Activated T-helper 2 cell treated with anti-CD3 and anti-CD28 coated beads, Interferon-gamma antibody, Interleukin-2, Interleukin-4, amounts not matched to agents 10 μg/mL and 5 μg/mL and 100 μg/mL, durations not matched to agents 14 hours and 24 hours and 36 hours (primary cell): ENCODE measurements around the gene EHBP1L1. TPM values are rescaled to one million over a fixed set of nuclear protein-coding genes. Genes with fewer than 3 reads are reported as not detected.
A peak's percentile ranks its signal among the peaks of the same experiment; 100 is the strongest.

Experiments
- DNase-seq: peaks from one replicate; pipeline ENCODE4 v3.0.0; 2021; ENCODE audit warnings: low spot score
- H3K27ac Mint-ChIP-seq: one replicate; pipeline ENCODE4 v1.8.0; 2021; ENCODE audit warnings: mixed read lengths
- H3K27me3 Mint-ChIP-seq: one replicate; pipeline ENCODE4 v1.8.0; 2021; ENCODE audit warnings: low read depth, mixed read lengths
- H3K36me3 Mint-ChIP-seq: one replicate; pipeline ENCODE4 v1.8.0; 2021; ENCODE audit warnings: low read depth, mixed read lengths
- H3K4me1 Mint-ChIP-seq: one replicate; pipeline ENCODE4 v1.8.0; 2021; ENCODE audit warnings: low read depth, mixed read lengths
- H3K4me3 Mint-ChIP-seq: one replicate; pipeline ENCODE4 v1.8.0; 2021; ENCODE audit warnings: low read depth, mild to moderate bottlenecking, moderate library complexity, mixed read lengths
- H3K9me3 Mint-ChIP-seq: one replicate; pipeline ENCODE4 v1.8.0; 2021; ENCODE audit warnings: mixed read lengths
- intact Hi-C: fragments of 100-400 bp; cut with micrococcal nuclease; formaldehyde crosslinking; loops from one replicate; pipeline ENCODE4 v1.15.1; 2023
- total RNA-seq: library from RNA; stranded (reverse); gene quantifications from 2 replicates; pipeline ENCODE4 v1.2.3, GENCODE V29; 2022

The EHBP1L1 gene
- total RNA-seq, 1 donor from 2014 or later: 168 TPM

GRCh38 chr11:65579291-65579690 lies 3.4 kb downstream of the EHBP1L1 start:
- peak overlapping the region; percentile 5 for H3K4me3 Mint-ChIP-seq
- peaks cover 63% of the 10 kb centered on the region for H3K36me3 Mint-ChIP-seq
- peaks cover 30% of the 10 kb centered on the region for H3K4me1 Mint-ChIP-seq
- H3K27ac Mint-ChIP-seq: no peak overlapping the region
- no peak for DNase-seq
- no peaks in the 10 kb centered on the region for H3K9me3 Mint-ChIP-seq
- H3K27me3 Mint-ChIP-seq: no peaks in the 10 kb centered on the region
- intact Hi-C loops: loop anchor here (10.0 kb wide), 2 partner anchors 276 to 464 kb away; partner anchors contain the start of genes CFL1, TM7SF2 and ZNHIT2

GRCh38 chr11:65580031-65580692 lies 4.3 kb downstream of the EHBP1L1 start:
- DNase-seq: no peak
- Mint-ChIP-seq H3K27ac (no peak overlapping the region), H3K9me3 (no peaks in the 10 kb centered on the region), H3K36me3 (peaks cover 62% of the 10 kb centered on the region), H3K4me3 (no peak overlapping the region), H3K4me1 (peaks cover 25% of the 10 kb centered on the region), H3K27me3 (no peaks in the 10 kb centered on the region)
- intact Hi-C loops: no loop called here

DNA sequence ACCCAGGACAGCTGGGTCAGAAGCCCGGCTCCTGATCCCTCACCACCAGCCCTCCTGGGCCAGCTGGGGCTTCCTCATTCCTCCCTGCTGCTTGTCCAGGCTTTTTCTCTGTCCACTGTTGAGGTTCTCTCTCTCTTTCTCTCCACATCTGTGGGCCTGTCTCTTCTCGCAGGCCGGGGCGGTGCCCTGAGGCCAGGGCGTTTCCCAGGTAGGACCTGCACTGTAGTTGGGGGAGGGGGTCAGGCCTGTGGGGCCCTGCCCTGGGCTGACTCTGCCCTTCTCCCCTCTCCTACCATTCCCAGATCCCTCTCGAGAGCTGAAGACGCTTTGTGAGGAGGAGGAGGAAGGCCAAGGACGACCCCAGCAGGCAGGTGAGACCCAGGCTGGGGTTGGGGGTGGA lies 4.9 kb downstream of the EHBP1L1 start:
- Mint-ChIP-seq H3K4me3 (no peak overlapping the region), H3K27me3 (no peaks in the 10 kb centered on the region), H3K36me3 (peaks cover 62% of the 10 kb centered on the region), H3K4me1 (peaks cover 20% of the 10 kb centered on the region), H3K27ac (no peak overlapping the region), H3K9me3 (no peaks in the 10 kb centered on the region)
- intact Hi-C loops: no loop called here
- DNase-seq: no peak

- intact Hi-C loops: no loop called here
- Mint-ChIP-seq H3K27me3 (no peaks in the 10 kb centered on the region), H3K4me1 (peaks cover 27% of the 10 kb centered on the region), H3K36me3 (peaks cover 73% of the 10 kb centered on the region), H3K27ac (peak overlapping the region; percentile 52), H3K4me3 (no peak overlapping the region), H3K9me3 (no peaks in the 10 kb centered on the region)
- no peak for DNase-seq
Observed at GRCh38 chr11:65581928-65582327, 6.1 kb downstream of the EHBP1L1 start.

DNA sequence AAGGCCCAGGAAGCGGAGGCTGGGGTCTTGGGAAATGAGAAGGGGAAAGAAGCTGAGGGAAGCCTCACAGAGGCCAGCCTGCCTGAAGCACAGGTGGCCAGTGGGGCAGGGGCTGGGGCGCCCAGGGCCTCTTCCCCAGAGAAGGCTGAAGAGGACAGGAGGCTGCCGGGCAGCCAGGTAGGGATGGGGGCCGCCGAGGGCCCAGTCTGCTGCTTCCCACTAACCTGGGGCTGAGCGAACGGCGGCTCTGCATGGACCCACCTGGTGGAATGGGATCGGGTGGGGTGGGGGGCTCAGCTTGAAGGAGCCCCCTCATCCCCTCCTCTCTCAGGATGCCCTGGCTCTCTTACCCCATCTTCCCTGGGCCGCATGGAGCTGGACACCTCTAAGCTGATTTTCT lies 7.7 kb downstream of the EHBP1L1 start:
- peaks cover 81% of the 10 kb centered on the region for H3K36me3 Mint-ChIP-seq
- no peak for DNase-seq
- H3K4me1 Mint-ChIP-seq: peaks cover 29% of the 10 kb centered on the region
- no peak overlapping the region for H3K27ac Mint-ChIP-seq
- intact Hi-C loops: no loop called here
- no peaks in the 10 kb centered on the region for H3K27me3 Mint-ChIP-seq
- no peaks in the 10 kb centered on the region for H3K9me3 Mint-ChIP-seq
- no peak overlapping the region for H3K4me3 Mint-ChIP-seq

DNA sequence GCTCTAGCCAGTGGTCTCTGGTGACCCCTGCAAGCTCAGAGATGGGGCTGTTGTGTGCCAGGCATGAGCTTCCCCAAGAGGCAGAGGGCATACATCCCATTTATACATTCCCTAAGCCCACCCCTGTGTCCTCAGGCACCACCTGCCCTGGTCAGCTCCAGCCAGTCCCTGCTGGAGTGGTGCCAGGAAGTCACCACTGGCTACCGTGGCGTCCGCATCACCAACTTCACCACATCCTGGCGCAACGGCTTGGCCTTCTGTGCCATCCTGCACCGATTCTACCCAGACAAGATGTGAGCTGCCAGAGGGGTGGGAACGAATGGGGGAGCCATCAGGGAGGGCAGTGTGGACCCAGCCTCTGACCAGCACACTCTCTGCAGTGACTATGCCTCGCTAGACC lies 8.3 kb downstream of the EHBP1L1 start:
- H3K27me3 Mint-ChIP-seq: no peaks in the 10 kb centered on the region
- no peak overlapping the region for H3K4me3 Mint-ChIP-seq
- no peaks in the 10 kb centered on the region for H3K9me3 Mint-ChIP-seq
- DNase-seq: no peak
- H3K36me3 Mint-ChIP-seq: peaks cover 81% of the 10 kb centered on the region
- intact Hi-C loops: no loop called here
- peaks cover 33% of the 10 kb centered on the region for H3K4me1 Mint-ChIP-seq
- no peak overlapping the region for H3K27ac Mint-ChIP-seq

DNA sequence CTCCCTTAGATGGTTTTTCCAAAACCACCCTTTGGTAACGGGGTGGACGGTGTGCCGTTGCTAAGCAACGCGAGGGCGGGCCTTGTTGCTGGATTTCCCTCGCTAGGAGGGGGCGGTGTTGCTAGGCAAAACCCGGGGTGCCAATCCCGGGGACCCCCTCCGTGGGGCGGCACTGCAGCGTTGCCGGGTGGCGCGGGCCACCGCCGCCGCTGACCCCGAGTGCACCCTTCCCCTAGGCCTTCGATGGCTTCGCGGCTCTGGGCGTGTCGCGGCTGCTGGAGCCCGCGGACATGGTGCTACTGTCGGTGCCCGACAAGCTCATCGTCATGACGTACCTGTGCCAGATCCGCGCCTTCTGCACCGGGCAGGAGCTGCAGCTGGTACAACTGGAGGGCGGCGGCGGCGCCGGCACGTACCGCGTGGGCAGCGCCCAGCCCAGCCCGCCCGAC lies 8.9 kb downstream of the EHBP1L1 start:
- DNase-seq: no peak
- H3K27ac Mint-ChIP-seq: no peak overlapping the region
- H3K4me1 Mint-ChIP-seq: peaks cover 35% of the 10 kb centered on the region
- H3K36me3 Mint-ChIP-seq: peaks cover 77% of the 10 kb centered on the region
- no peak overlapping the region for H3K4me3 Mint-ChIP-seq
- intact Hi-C loops: no loop called here
- H3K27me3 Mint-ChIP-seq: no peaks in the 10 kb centered on the region
- no peaks in the 10 kb centered on the region for H3K9me3 Mint-ChIP-seq

- intact Hi-C loops: no loop called here
- H3K36me3 Mint-ChIP-seq: peaks cover 76% of the 10 kb centered on the region
Observed at GRCh38 chr11:65585396-65586246, 9.8 kb downstream of the EHBP1L1 start.

DNA sequence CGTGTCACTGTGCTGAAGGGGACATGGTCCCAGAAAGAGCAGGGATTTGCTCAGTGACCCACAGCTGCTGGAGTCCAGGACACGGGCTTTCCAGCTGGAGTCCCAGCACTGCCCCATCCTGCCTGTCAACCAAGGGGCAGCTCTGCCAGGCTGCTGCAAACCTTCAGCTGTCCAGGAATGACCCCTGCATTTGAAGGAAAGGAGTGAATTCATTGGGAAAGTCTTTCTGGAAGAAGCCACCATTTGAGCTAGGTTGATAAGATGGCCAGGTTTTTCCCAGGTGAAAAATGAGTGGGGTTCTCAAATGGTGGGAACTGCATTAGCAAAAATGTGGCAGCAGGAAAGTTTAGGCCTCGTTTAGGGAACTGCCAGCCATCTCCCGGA lies 10.4 kb downstream of the EHBP1L1 start:
- H3K36me3 Mint-ChIP-seq: peaks cover 72% of the 10 kb centered on the region

More at GRCh38 chr11:65585396-65586246, 9.8 kb downstream of the EHBP1L1 start:
- H3K27me3 Mint-ChIP-seq: no peaks in the 10 kb centered on the region
- DNase-seq: no peak
- no peak overlapping the region for H3K4me3 Mint-ChIP-seq
- peaks cover 36% of the 10 kb centered on the region for H3K4me1 Mint-ChIP-seq
- no peaks in the 10 kb centered on the region for H3K9me3 Mint-ChIP-seq
- peak overlapping the region; percentile 55 for H3K27ac Mint-ChIP-seq

GRCh38 chr11:65586676-65587075 lies 10.8 kb downstream of the EHBP1L1 start:
- no peaks in the 10 kb centered on the region for H3K27me3 Mint-ChIP-seq
- H3K27ac Mint-ChIP-seq: peak overlapping the region; percentile 25
- intact Hi-C loops: no loop called here
- H3K36me3 Mint-ChIP-seq: peaks cover 70% of the 10 kb centered on the region
- peaks cover 37% of the 10 kb centered on the region for H3K4me1 Mint-ChIP-seq
- no peaks in the 10 kb centered on the region for H3K9me3 Mint-ChIP-seq
- H3K4me3 Mint-ChIP-seq: peak overlapping the region; percentile 17
- DNase-seq: no peak

More for the DNA sequence above, 10.4 kb downstream of the EHBP1L1 start:
- intact Hi-C loops: no loop called here
- Mint-ChIP-seq H3K4me3 (peak overlapping the region; percentile 17), H3K9me3 (no peaks in the 10 kb centered on the region), H3K27me3 (no peaks in the 10 kb centered on the region), H3K4me1 (peaks cover 37% of the 10 kb centered on the region), H3K27ac (peak overlapping the region; percentile 55)
- DNase-seq: no peak

DNA sequence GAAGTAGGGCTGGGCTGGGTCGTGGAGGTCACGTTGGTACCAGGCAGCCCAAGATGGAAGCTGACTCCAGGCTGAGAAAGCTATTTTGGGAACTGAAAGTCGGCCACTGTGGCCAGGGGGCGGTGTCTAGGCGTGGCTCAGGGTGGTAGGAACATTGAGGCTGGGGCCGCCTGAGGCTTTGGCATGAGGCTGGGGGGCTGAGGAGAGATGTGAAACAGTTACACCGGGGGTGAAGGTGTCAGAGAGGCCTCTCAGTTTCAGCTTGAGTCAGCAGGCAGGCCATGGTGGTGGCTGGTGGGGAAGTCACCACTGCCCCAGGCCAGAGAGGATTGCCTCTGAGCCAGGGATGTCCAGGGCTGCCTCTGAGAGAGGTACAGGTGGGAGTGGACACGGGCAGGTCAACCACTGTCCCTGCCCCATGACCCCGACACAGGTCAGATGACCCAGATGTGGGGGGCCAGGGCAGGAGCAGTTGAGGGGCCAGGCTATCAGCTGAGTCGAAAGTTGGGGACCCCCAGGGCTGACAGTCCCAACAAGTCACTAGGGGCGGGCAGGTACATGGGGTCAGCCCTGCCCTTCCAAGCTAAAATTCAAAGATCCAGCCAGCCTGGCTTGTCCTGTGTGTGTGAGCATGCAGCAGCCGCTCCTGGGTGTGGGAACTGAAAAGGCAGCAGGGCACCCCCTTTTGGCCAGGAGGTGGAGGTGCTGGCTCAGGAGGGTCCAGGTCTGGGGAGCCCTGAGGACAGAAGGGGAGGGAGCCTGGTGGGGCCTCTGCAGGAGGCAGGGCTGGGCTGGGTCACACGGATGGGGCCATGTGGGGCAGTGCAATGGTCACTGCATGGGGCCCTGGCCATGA lies 12.6 kb downstream of the EHBP1L1 start:
- Mint-ChIP-seq H3K27ac (peak overlapping the region; percentile 93), H3K36me3 (peaks cover 56% of the 10 kb centered on the region), H3K4me3 (peak overlapping the region; percentile 69), H3K9me3 (no peaks in the 10 kb centered on the region), H3K4me1 (peaks cover 37% of the 10 kb centered on the region), H3K27me3 (no peaks in the 10 kb centered on the region)
- intact Hi-C loops: loop anchor here (1.0 to 2.0 kb wide), 3 partner anchors 14 to 48 kb away; partner anchors contain the start of genes MAP3K11 and PCNX3
- peak; percentile 70 for DNase-seq

DNA sequence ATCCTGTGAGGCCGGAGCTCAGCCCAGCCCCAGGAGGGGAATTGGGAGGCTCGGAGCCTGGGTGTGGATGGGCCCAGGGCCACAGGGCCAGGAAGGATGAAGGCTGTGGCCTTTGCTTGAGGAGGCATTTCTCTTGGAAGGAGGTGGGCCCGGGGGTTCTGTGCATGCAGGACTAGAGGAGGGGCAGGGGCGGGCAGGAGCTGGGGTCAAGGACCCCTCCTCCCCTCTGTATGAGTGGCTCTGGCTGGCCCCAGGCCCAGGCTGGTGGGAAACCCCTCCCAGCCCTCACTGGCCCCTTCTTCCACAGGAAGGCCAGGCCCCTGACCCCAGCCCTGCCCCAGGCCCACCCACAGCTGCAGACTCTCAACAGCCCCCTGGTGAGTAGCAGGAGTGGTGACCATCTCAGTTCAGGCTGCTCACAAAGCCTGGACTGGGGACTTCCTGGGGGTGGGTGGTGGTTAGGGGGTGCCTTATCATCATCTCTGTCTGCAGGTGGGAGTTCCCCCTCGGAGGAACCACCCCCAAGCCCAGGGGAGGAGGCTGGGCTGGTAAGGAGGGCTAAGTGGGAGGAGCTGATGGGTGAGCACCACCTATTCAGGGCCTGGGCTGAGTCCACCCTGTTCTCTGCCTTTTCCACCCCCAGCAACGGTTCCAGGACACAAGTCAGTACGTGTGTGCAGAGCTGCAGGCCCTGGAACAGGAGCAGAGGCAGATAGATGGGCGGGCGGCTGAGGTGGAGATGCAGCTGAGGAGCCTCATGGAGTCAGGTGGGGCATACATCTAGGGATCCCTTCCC lies 13.8 kb downstream of the EHBP1L1 start:
- H3K9me3 Mint-ChIP-seq: no peaks in the 10 kb centered on the region
- H3K27ac Mint-ChIP-seq: peak overlapping the region; percentile 93
- DNase-seq: no peak
- H3K36me3 Mint-ChIP-seq: peaks cover 55% of the 10 kb centered on the region
- H3K4me3 Mint-ChIP-seq: no peak overlapping the region
- intact Hi-C loops: loop anchor here (2.0 kb wide), 2 partner anchors 25 to 49 kb away; partner anchors contain the start of genes MAP3K11 and PCNX3
- peaks cover 34% of the 10 kb centered on the region for H3K4me1 Mint-ChIP-seq
- H3K27me3 Mint-ChIP-seq: no peaks in the 10 kb centered on the region
